Trophoblast cell (in vitro differentiated cells and primary cell): ENCODE measurements around the gene IGF2R.

ENCODE experiments used
- DNase-seq, 2 donors: peaks; one replicate each; pipeline ENCODE4 v3.0.0-alpha.2; 2016
- H2AFZ ChIP-seq: 2 replicates; pipeline ENCODE4 v1.6.1; 2013; ENCODE audit warnings: low read length, moderate library complexity, mild to moderate bottlenecking; ENCODE audit not compliant: insufficient read depth, poor library complexity
- H2AK5ac ChIP-seq: 2 replicates; pipeline ENCODE4 v1.6.1; 2013; ENCODE audit warnings: mild to moderate bottlenecking, low read length
- H2BK120ac ChIP-seq: 2 replicates; pipeline ENCODE4 v1.6.1; 2013; ENCODE audit warnings: low read length, mild to moderate bottlenecking, moderate library complexity; ENCODE audit not compliant: insufficient read depth, poor library complexity
- H2BK12ac ChIP-seq: 2 replicates; pipeline ENCODE4 v1.6.1; 2013; ENCODE audit warnings: mild to moderate bottlenecking, low read length, moderate library complexity
- H2BK5ac ChIP-seq: 2 replicates; pipeline ENCODE4 v1.6.1; 2013; ENCODE audit warnings: low read length, low read depth, moderate library complexity, mild to moderate bottlenecking; ENCODE audit not compliant: poor library complexity
- H3K14ac ChIP-seq: 2 replicates; pipeline ENCODE4 v1.6.1; 2013; ENCODE audit warnings: mild to moderate bottlenecking, low read length
- H3K18ac ChIP-seq: 2 replicates; pipeline ENCODE4 v1.6.1; 2013; ENCODE audit warnings: mild to moderate bottlenecking, low read length
- H3K23ac ChIP-seq: 2 replicates; pipeline ENCODE4 v1.6.1; 2013; ENCODE audit warnings: low read length
- H3K27ac ChIP-seq: 2 replicates; pipeline ENCODE4 v1.5.1; 2013; ENCODE audit warnings: low read depth, mild to moderate bottlenecking, inconsistent platforms, low read length, moderate library complexity
- H3K27me3 ChIP-seq: 2 replicates; pipeline ENCODE4 v1.6.1; 2013; ENCODE audit warnings: inconsistent platforms, mild to moderate bottlenecking, low read length, moderate library complexity; ENCODE audit not compliant: insufficient read depth
- H3K36me3 ChIP-seq, 2 experiments: 1 replicate in 1 of 2; 2 replicates in 1 of 2; pipeline ENCODE4 v1.6.1; 2013; ENCODE audit warnings: low read length in 2 of 2, mild to moderate bottlenecking in 2 of 2, moderate library complexity in 1 of 2; ENCODE audit not compliant: insufficient read depth in 2 of 2, control insufficient read depth in 1 of 2
- H3K4ac ChIP-seq: 2 replicates; pipeline ENCODE4 v1.6.1; 2013; ENCODE audit warnings: low read depth, mild to moderate bottlenecking, low read length, moderate library complexity
- H3K4me1 ChIP-seq, 2 experiments: 1 replicate in 1 of 2; 2 replicates in 1 of 2; pipeline ENCODE4 v1.6.1; 2013; ENCODE audit warnings: low read length in 2 of 2, mild to moderate bottlenecking in 2 of 2, moderate library complexity in 1 of 2; ENCODE audit not compliant: insufficient read depth in 2 of 2, control insufficient read depth in 1 of 2
- H3K4me2 ChIP-seq: 2 replicates; pipeline ENCODE4 v1.6.1; 2013; ENCODE audit warnings: inconsistent platforms, mild to moderate bottlenecking, low read length, moderate library complexity
- H3K4me3 ChIP-seq: 2 replicates; pipeline ENCODE4 v1.5.1; 2013; ENCODE audit warnings: mild to moderate bottlenecking, low read depth, low read length, inconsistent platforms
- H3K79me1 ChIP-seq: one replicate; pipeline ENCODE4 v1.6.1; 2013; ENCODE audit warnings: low read length
- H3K79me2 ChIP-seq: 2 replicates; pipeline ENCODE4 v1.6.1; 2013; ENCODE audit warnings: low read length, mild to moderate bottlenecking; ENCODE audit not compliant: control insufficient read depth, insufficient read depth, poor library complexity
- H3K9ac ChIP-seq: 2 replicates; pipeline ENCODE4 v1.6.1; 2013; ENCODE audit warnings: mild to moderate bottlenecking, low read length
- H3K9me3 ChIP-seq: 2 replicates; pipeline ENCODE4 v1.6.1; 2013; ENCODE audit warnings: low read depth, mild to moderate bottlenecking, control low read depth, inconsistent platforms, low read length; ENCODE audit not compliant: insufficient read depth
- H4K12ac ChIP-seq: 2 replicates; pipeline ENCODE4 v1.6.1; 2013; ENCODE audit warnings: low read depth, mild to moderate bottlenecking, low read length, moderate library complexity
- H4K8ac ChIP-seq: 2 replicates; pipeline ENCODE4 v1.6.1; 2013; ENCODE audit warnings: low read depth, mild to moderate bottlenecking, low read length, moderate library complexity
- H4K91ac ChIP-seq: one replicate; pipeline ENCODE4 v1.6.1; 2013; ENCODE audit warnings: low read depth, mild to moderate bottlenecking, low read length, moderate library complexity
- WGBS: extraction: QIAGEN DNeasy Blood & Tissue Kit; methylation state at CpG from one replicate; pipeline ENCODE4 v1.1.7; 2013; ENCODE audit warnings: missing lambda C conversion rate; ENCODE audit not compliant: insufficient read length, insufficient coverage; ENCODE audit errors: extremely low coverage; 5-methylcytosine and 5-hydroxymethylcytosine counted together

Gene IGF2R

DNA sequence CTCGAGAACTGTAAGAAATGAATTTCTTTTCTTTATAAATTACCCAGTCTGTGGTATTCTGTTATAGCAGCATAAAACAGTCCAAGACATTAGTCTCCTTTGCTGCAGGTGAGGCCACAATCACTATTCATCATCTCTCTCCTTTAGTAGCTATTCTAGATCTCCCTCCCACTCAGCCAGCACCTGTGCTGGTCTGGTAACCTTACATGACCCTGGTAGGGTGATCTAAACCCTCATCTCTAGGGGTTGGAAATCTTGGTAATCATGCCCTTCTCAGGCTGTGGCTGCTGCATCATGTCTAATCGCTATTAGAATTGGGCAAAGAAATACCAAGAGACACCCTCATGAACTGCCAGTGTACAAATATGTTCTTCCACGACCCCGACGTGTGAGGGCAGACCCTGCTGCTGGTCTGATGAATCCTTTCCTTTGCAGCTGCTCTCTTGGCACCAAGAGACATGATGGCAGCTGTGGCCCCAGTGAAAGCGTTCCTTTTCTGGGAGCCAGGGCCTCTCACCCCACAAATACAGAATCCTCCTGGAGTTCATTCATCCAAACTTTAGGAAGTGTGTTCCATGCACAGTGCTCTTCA, 23.0 kb upstream of the IGF2R start:
- Histone ChIP-seq H4K12ac (no peak overlapping the region), H3K4me2 (no peak overlapping the region), H3K4ac (no peak overlapping the region), H2BK120ac (no peak overlapping the region), H3K9me3 (peaks cover 2% of the 10 kb centered on the region), H3K27me3 (no peaks in the 10 kb centered on the region), H3K27ac (no peak overlapping the region), H3K9ac (no peak overlapping the region), H4K8ac (no peak overlapping the region), H4K91ac (no peak overlapping the region), H2AFZ (no peak overlapping the region), H3K4me3 (no peak overlapping the region), H3K79me2 (no peaks in the 10 kb centered on the region), H2BK12ac (no peak overlapping the region), H3K14ac (no peak overlapping the region), H3K79me1 (no peaks in the 10 kb centered on the region), H3K18ac (no peak overlapping the region), H2AK5ac (no peak overlapping the region), H3K4me1 (peaks cover 0 to 1% of the 10 kb centered on the region in 2 experiments), H3K23ac (no peak overlapping the region), H3K36me3 (no peaks in the 10 kb centered on the region), H2BK5ac (no peak overlapping the region)
- no peak for DNase-seq
- no CpG with 5 or more reads among the region's 6 CpGs for WGBS

DNA sequence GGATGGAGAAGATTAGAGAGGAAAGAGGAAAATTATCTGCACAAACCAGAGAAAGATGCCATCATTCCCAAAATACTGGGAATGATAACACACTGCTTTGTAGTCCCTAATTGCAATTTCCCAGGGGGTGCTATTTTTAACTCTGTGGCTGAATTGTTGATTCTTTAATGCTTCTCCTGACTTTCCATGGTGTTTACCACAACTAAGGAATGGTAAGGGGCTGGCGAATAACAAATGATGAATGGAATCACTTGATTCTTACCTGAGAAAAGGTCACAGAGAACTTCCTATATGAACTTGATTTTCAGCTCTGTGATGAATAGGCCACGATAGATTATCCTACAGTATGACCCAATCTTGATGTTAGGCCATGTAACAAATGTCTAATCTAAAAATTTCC, 22.0 kb upstream of the IGF2R start:
- WGBS = no CpG with 5 or more reads among the region's 2 CpGs
- Histone ChIP-seq H3K27ac (no peak overlapping the region), H3K79me2 (no peaks in the 10 kb centered on the region), H2AFZ (no peak overlapping the region), H3K36me3 (no peaks in the 10 kb centered on the region), H3K18ac (no peak overlapping the region), H3K14ac (no peak overlapping the region), H3K9ac (no peak overlapping the region), H4K91ac (no peak overlapping the region), H3K9me3 (peaks cover 4% of the 10 kb centered on the region), H3K4me3 (no peak overlapping the region), H3K27me3 (no peaks in the 10 kb centered on the region), H4K8ac (no peak overlapping the region), H3K4me2 (no peak overlapping the region), H2BK12ac (no peak overlapping the region), H3K79me1 (no peaks in the 10 kb centered on the region), H2BK120ac (no peak overlapping the region), H2BK5ac (no peak overlapping the region), H3K23ac (no peak overlapping the region), H4K12ac (no peak overlapping the region), H3K4me1 (peaks cover 0 to 1% of the 10 kb centered on the region in 2 experiments), H2AK5ac (no peak overlapping the region), H3K4ac (no peak overlapping the region)
- no peak for DNase-seq

DNA sequence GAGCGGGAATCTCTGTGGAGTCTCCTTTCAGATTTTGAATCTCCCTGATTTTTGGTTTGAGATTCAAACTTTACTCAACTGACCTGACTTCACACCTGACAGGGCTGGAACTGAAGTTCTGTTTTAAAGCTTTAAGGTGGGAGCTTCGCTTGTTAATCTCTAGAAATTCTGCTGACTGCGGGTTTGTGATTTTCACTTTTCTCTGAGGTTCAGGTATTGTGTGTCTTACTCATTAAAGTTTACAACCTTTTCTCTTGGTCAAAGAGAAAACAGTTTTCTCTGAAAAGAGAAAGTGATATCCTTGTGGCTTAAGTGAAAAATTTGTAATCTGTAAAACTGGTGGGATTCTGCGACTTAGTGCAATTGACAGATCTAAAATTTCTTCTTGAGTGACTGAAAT, 20.7 kb upstream of the IGF2R start:
- no peak overlapping the region for H3K18ac ChIP-seq
- H4K8ac ChIP-seq = no peak overlapping the region
- H3K9ac ChIP-seq = no peak overlapping the region
- H2BK5ac ChIP-seq = no peak overlapping the region
- H2BK120ac ChIP-seq = no peak overlapping the region
- no peak for DNase-seq
- no peak overlapping the region for H4K12ac ChIP-seq
- peaks cover 0 to 3% of the 10 kb centered on the region in 2 experiments for H3K4me1 ChIP-seq
- H3K36me3 ChIP-seq = no peaks in the 10 kb centered on the region
- H2AFZ ChIP-seq = no peak overlapping the region
- no peak overlapping the region for H2AK5ac ChIP-seq
- WGBS = no CpG with 5 or more reads among the region's 4 CpGs
- H3K27me3 ChIP-seq = no peaks in the 10 kb centered on the region
- no peak overlapping the region for H3K23ac ChIP-seq
- no peak overlapping the region for H2BK12ac ChIP-seq
- H3K14ac ChIP-seq = no peak overlapping the region
- no peak overlapping the region for H3K27ac ChIP-seq
- no peak overlapping the region for H4K91ac ChIP-seq
- H3K4me3 ChIP-seq = no peak overlapping the region
- no peak overlapping the region for H3K4me2 ChIP-seq
- H3K79me1 ChIP-seq = no peaks in the 10 kb centered on the region
- no peak overlapping the region for H3K4ac ChIP-seq
- no peaks in the 10 kb centered on the region for H3K79me2 ChIP-seq
- peaks cover 4% of the 10 kb centered on the region for H3K9me3 ChIP-seq

DNA sequence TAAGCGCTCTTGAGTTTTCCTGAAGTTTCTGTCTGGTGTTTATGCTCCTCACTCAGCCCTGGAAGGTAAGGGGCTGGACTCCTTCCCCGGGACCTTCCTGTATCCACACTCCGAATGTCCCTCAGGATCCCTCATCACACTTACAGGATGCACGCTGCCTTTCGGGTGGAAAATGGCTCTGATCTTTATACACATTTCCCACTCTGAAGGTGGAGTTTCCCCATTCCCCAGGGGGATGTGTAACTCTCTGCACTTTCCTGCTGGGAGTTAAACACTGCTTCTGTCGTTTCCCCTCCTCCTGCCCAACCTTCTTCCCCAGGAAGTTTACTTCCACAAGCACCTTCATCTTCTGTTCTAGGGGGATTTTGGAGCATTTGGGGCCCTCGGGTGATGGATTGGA, 17.1 kb upstream of the IGF2R start:
- Histone ChIP-seq H3K4me2 (no peak overlapping the region), H3K9ac (no peak overlapping the region), H2BK5ac (no peak overlapping the region), H4K12ac (no peak overlapping the region), H2AFZ (no peak overlapping the region), H3K79me1 (no peaks in the 10 kb centered on the region), H2BK12ac (no peak overlapping the region), H2BK120ac (no peak overlapping the region), H3K4ac (no peak overlapping the region), H3K9me3 (peaks cover 2% of the 10 kb centered on the region), H3K23ac (no peak overlapping the region), H4K8ac (no peak overlapping the region), H3K27me3 (no peaks in the 10 kb centered on the region), H3K27ac (no peak overlapping the region), H3K36me3 (no peaks in the 10 kb centered on the region), H3K4me3 (no peak overlapping the region), H4K91ac (no peak overlapping the region), H3K79me2 (no peaks in the 10 kb centered on the region), H3K14ac (no peak overlapping the region), H3K4me1 (peaks cover 0 to 3% of the 10 kb centered on the region in 2 experiments), H3K18ac (no peak overlapping the region), H2AK5ac (no peak overlapping the region)
- WGBS = no CpG with 5 or more reads among the region's 7 CpGs
- DNase-seq = no peak
